G401.6 (cell line): Measurements from ENCODE around the gene CENPS.
"Not testable (repeated sequence)": the region's sequence is repeated elsewhere in the genome, so short reads cannot be mapped to it uniquely, and the experiment has no call there.

Experiments
- FAIRE-seq: peaks from 2 replicates; lab custom pipeline; 2012; peaks lifted over from hg19 to GRCh38; lab: Jason Lieb, UNC

CENPS gene

DNA sequence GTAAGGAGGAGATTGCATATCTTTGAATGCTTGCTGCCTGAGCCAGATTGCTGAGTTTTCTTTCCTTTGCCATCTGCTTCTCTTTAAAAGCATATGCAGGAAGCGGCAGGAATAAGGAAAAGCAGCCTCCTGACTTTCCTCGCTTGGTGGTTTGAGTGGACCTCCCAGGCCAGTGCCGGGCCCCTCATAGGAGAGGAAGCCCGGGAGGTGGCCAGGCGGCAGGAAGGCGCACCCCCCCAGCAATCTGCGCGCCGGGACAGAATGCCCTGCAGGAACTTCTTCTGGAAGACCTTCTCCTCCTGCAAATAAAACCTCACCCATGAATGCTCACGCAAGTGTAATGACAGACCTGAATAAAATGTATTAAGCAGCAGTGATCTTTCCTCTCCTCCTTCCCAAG, 21.1 kb downstream of the CENPS start:
- no peak for FAIRE-seq

DNA sequence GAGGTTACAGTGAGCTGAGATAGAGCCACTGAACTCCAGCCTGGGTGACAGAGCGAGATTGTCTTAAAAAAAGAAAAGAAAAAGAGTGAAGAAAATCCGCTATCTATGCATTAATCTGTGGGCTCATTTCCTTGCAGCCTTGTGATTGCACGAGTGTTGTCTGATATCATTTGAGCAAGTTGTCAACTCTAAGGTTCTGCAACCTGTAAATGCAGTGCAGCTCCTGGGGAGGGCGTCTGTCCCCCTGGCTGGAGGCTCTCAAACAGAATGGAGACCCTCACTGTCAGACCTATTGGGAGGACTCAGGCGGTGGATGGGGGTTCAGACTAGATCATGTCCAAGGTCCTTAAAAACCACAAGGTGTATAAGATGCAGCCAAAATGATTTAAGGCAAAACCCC, 25.8 kb downstream of the CENPS start:
- FAIRE-seq, result no peak

DNA sequence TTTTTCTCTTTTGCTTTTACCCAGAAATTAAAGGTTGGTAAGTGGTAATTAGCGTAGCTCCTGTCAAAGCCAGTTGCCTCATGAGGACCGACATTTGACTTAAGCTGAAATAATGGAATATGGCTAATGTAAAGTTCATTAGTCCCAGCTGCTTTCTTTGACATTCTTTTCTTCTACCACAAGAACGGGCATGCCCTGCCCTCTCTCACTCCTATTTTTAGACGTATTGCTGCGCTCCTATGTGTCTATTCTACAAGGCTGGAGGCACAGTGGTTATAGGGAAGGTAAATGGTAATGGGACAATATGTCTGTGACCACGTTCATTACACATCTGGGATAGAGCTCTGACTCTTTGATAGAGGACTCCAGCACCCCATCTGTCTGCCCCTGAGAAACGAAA, 26.4 kb downstream of the CENPS start:
- no peak for FAIRE-seq

DNA sequence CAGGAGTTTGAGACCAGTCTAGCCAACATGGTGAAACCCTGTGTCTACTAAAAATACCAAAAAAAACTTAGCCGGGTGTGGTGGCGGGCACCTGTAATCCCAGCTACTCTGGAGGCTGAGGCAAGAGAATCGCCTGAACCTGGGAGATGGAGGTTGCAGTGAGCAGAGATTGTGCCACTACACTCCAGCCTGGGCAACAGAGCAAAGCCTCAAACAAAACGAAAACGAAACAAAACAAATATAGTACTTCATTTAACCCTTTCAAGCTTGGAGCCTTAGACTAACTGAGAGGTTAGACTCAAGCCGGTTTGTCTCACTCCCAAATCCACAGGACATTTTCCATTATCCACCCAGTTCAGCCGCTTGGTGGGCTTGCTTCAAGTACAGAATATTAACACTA, 27.2 kb downstream of the CENPS start:
- FAIRE-seq, result not testable (repeated sequence)

DNA sequence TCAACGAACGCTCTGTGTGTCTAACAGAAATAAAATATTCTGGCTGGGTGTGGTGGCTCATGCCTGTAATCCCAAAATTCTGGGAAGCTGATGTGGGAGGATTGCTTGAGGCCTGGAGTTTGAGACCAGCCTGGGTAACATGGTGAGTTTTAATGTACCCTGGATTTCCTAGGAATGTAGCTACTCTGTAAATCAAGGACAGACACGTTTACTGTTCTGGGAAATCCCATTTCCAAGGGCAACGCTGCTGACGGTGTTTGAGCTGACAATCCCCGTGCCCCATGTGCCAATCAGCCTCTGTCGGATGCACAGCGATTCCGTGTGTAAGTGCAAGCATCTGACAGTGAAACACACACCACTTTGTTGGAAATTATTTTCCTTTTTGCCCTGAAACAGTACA, 27.6 kb downstream of the CENPS start:
- no peak for FAIRE-seq

DNA sequence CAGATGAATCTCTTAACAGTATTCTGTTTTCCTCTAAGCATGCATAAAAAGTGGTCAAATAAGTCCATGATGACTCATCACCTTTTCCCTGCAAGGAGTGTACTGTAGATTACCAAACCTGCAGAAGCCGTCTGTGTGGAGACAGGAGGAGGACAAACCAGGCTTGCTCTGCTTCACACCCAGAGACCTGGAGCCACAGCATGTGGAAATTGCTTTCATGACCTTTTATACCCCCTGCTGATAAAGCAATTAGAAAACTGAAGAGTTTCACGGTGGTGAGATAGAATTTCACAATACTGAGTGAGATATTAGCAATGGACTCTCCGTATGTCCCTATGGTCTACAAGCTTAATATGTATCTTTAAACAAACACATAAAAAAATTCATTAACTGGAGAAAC, 29.0 kb downstream of the CENPS start:
- no peak for FAIRE-seq

DNA sequence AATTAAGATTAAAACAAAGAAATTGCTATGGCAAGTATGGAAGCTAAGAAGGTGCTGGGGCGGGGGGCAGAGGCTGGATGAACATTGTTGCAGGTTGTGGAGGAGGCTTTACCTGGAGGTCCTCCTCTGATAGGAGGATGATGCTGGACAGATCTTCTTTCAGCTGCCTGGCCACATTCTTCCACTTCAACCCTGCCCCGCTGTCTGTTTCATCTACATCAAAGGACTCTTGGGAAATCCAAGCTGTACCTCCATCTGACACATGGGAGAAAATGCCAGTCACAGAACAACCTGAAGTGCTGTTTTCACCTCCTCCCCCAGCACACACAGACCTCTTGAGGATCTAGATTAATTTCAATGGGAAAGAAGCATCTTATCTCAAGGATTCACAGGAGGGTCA, 36.8 kb downstream of the CENPS start:
- FAIRE-seq, result no peak

DNA sequence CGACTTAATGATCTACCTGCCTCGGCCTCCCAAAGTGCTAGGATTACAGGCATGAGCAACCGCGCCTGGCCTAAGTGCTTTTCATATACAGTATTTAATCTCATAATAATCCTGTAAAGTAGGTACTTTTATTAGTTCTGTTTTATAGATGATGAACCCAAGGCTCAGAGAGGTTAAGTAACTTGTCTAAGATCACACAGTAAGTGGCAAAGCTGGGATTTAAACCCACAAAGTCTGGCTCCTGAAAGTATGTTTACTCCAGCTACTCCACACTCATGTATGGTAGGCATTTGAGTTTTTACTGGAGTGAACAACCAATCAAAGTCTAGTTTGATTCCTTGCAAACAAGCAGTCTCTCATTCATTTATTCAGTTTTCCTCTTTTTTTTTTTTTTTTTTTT, 39.8 kb downstream of the CENPS start:
- FAIRE-seq, result no peak

DNA sequence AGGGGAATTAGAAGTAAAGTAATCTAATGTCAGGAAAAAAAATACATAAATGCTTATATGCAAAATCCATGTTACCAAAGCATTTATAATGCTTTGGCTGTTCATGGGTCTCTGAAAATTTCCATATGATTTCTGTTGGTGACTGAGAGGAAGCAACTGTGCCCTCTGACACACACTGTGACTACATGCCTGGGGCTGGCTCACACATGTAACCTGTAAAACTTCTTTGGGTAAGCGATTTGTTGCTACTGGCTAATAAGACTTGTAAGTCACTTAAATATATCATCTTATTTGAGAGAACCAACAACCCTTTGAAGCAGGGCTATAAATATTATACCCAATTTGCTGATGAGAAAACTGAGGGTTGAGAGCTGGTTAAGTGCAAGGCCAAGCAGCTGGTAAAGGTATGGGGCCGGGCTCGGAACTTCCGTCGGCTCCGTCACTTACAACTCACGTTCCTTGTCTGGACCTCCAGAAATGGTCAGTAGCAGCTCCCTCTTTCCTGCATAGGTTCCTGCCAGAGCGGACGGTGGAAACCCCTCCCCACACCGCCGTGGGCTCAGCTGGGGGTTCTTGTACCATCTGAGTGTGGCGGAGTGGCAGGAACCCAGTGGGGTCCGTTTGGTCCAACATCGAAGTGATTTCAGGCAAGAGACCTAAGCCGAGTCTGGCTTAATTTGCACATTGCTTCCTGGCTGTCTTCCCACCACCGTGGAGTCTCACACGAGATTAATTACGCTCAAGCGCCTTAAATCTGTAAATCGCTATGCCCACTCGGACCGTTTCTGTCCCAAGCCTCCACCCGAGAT, 41.4 kb downstream of the CENPS start:
- FAIRE-seq, result no peak

DNA sequence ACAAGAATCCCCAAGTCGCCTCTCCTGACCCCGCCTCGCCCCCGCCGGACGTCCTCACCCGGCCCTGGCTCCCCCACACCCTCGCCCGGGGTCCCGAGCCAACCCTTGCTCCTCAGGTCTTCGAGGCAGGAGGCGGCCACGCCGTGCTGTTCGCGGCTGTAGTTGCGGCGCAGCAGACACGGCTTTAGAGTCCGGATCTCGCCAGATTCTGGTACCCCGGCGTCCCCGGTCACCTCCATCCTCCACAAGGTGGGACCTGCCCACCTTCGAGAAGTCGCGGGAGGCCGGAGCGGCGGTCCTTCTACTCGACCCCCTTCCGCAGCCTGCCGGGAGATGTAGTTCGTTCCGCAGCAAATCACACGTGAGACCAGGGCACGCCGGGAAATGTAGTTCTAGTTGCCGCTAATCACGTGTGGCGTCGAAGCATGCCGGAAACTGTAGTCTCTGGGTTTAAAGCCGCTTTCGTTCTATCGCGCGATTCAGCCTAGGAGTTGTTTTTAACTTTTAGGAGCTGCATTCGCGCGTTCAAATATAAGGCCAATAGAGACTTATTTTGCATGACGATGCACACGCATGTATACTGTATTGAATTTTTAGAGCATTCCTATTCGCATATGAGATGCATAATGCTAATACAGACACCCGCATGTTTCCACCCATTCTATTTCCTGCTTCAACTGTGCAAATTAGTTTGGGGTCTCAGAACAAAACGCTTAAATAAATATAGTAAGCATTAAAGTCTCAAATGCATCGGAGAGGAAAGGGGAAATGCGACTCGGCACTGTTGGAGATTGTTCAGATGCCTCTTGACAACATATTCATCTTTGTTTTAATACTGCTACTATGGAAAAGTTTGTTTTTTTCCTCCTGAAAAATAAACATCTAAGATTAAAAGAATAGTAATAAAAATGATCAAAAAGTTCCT, 42.2 kb downstream of the CENPS start, which contains the start of gene DFFA:
DFFA (minus strand) TSS at position 310 of the 925 bp plus-strand sequence; CDS start at position 239, 71 bp downstream.
- peak; percentile 98 for FAIRE-seq

DNA sequence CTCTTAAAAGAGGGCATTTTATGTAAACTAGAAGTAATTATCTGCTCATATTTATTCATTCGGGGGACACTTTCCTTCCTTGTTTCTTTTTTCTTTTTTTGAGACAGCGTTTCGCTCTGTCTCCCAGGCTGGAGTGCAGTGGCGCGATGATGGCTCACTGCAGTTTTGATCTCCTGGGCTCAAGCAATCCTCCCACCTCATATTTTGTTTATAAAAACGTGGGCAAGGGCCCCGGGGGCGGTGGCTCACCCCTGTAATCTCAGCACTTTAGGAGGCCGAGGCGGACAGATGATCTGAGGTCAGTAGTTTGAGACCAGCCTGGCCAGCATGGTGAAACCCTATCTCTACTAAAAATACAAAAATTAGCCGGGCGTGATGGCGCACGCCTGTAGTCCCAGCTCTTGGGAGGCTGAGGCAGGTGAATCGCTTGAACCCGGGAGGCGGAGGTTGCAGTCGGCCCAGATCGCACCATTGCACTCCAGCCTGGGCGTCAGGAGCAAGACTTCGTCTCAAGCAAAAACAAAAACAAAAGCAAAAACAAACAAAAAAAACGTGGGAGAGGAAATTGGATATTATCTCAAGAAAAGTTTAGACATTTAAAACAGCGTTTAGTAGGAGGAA, 43.0 kb downstream of the CENPS start:
- no peak for FAIRE-seq

DNA sequence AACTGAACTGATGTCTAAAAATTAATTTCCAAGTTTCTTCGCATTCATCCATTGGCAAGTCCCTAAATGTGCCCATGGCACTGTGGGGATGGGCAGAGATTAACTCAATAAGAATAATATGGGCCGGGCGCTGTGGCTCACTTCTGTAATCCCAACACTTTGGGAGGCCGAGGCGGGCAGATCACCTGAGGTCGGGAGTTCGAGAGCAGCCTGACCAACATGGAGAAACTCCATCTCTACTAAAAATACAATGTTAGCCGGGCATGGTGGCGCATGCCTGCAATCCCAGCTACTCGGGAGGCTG, 44.0 kb downstream of the CENPS start:
- FAIRE-seq, result not testable (repeated sequence)

DNA sequence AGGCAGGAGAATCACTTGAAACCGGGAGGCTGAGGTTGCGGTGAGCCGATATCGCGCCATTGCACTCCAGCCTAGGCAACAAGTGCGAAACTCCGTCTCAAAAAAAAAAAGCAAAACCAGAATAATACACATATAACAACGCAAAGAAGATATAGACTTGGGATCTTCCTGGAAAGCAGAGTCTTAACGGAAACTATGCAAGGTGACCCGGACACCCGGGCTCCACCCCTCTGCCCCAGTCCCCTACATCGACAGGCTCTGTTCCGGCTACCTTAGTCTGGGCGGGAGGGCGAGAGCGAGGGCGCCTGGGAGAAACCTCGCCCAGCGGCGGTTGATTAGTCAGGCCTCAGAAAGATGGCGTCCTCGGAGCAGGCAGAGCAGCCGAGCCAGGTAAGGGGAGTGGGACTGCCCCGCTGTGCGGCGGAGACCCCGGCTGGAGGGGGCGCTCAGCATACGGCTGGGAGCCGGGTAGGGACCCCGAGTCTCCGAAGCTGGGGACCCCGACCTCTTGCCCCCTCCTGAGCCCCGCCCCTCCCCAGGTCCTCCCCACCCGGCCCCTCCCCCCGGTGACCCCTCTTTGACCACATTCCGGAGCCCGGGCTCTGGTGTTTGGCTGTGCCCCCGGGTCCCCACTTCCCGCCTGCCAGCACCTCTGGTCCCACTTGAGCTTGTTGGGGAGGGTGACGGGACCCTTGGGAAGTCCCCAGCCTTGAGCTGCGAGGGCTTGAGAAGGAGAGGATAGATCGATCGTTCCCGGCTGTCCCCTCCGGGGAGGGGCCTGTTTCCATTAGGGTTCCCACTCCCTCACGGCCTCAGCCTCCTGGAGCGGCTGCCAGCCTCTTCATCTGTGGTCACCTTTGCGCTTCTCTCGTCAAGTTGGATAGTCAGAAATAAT, 44.6 kb downstream of the CENPS start, which contains the start of gene PEX14:
PEX14 (plus strand) TSS at position 338 of the 895 bp plus-strand sequence; CDS start at position 355, 17 bp downstream.
- peak; percentile 81 for FAIRE-seq

DNA sequence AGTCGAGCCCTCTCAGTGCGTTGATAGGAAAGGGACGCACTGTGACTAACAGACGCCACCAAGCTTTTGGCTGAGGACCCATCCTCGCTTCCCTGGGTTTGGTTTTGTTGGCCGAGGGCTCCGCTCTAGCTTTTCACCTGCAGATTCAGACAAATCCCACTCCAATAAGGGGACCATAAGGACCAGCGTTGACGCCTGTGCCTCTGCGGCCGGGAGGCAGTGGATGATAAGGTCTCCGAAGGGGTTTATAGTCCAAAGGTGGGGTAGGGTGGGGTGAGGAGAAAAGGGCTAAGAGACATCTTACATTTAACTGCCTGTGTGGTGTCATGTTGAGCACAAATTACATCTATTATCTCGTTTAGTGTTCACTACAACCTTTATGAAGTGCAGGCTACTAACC, 45.3 kb downstream of the CENPS start:
- FAIRE-seq, result no peak

DNA sequence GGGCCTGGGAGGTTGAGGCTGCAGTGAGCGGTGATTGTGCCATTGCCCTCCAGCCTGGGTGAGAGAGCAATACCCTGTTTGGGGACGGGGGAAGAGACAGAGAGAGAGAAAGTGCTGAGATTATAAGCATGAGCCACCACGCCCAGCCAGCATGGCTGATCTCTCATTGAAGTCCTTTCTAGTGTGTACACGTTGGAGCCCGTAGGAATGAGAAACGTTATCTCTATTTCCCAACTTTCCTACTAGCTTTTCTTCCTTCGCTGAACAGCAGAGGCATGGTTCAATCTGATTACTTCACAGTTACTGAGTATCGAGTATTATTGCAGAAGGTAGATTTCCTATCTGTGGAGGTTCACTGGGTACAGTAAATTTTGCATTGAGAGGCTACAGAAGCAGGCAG, 49.1 kb downstream of the CENPS start:
- no peak for FAIRE-seq

DNA sequence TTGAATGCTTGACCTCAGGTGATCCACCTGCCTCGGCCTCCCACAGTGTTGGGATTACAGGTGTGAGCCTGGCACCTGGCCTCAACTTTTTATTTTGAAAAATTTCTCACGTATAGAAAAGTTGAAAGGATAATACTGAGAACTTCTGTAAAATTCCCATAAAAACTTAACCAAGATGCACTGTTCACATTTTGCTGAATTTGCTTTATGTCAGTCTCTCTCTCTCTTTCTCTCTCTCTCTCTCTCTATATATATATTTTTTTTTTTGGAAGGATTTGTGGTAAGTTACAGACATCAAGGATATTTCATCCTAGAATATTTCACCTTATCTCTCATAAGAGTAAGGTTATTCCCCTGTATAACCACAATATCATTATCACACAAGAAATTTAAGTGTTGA, 50.4 kb downstream of the CENPS start:
- no peak for FAIRE-seq

DNA sequence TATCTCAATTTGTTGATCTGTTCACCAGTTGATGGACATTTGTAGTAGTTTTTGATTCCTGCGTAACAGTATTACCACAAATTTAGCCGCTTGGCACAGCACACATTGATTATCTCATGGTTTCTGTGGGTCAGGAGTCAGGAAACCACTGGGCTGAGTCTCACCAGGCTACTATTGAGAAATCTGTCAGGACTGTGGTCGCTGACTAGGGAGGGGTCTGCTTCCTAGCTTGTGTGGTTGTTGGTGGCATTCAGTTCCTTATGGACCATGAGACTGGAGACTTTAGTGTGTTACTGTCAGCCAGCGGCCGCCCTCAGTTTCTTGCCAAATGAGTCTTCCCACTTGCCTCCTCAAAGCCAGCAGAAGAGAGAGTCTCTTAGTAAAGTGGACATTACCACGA, 54.3 kb downstream of the CENPS start:
- no peak for FAIRE-seq

DNA sequence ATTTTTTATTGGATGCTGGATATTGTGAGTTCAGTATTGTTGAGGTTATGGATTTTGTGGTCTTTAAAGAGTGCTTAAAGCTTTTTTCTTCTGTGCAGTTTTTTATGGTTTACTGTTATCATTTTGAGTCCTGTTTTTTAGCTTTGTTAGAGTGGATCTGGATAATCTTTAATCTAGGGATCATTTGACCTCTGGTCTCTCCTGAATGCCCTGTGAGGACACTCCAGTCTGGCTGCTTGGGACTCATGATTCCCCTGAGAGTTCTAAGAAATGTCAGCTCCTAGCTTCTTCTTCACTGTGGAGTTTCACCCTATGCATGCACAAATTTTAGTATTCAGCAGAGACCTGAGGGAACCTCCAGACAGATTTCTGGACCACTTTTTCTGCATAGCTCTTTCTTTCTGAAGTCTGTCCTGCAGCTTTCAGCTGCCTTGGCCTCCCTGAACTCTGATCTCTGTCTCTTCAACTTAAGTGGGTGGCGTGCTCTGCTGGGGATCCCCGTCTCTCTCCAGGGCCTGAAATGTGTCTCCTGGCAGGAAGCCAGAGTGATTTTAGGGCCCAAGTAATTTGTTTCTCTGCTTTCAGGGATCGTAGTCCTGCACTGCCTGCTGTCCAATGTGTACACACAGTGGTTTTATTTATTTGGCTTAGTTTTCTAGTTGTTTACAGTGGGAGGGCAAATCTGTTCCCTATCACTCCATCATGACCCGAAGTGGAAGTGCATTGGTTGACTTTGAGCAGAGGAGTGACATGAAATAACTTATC, 59.2 kb downstream of the CENPS start:
- FAIRE-seq, result no peak

DNA sequence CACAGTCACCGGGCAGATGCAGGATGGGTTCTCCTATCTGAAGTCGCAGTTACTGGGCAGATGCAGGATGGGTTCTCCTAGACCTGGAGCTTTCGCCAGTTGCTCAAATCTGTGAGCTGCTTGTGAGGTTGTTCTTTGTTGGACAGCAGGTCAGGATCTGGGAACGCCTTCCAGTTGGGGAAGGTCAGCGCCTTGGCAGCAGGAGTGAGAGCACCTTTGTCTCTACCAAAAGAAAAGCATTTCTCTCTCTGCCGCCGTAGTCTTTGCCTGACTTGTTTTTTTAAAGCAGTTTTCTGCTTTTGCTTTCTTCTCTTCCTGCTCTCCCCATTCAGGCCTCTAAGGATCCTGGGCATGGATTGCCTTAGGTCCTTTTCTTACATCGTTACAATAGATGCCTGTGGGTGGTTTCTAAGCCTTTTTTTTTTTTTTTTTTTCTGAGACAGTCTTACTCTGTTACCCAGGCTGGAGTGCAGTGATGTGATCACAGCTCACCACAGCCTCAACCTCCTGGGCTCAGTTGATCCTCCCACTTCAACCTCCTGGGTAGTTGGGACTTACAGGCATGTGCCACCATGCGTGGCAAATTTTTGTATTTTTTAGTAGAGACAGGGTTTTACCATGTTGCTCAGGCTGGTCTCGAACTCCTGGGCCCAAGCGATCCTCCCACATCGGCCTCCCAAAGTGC, 60.2 kb downstream of the CENPS start:
- FAIRE-seq, result no peak
